ENCODE data around the gene LIPK. TPM values are rescaled to one million over a fixed set of nuclear protein-coding genes. Genes with fewer than 3 reads are reported as not detected.

The LIPK gene
- total RNA-seq, 1 experiment from 2014 or later: not detected

DNA sequence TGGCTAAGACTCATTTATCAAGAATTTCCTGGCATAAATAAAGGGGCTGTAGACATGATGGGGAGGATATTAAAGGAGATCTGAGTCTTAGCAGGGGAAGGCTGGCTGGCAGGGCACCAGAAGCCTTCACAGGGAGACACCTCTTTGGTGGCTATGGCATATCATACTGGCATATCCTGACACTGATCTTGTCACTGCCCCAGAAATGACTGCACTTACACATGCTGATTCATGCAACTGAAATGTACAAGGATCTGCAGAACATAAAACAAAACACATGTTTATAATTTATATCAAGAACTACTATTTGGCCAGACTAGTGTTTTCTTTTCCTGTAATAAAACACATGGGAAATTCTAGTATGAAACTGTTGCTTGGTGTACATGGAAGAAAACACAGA is 48.2 kb downstream of the LIPK start:
- CTCF ChIA-PET: no interaction called here
- Histone ChIP-seq H3K4me1 (ENCODE audit: insufficient read depth, low read length) (0 out of 2 replicates have a peak, but pooled peaks cover 6% of the 10 kb centered on the region), H3K4me2 (ENCODE audit: low read length) (no peak overlapping the region), H2AFZ (ENCODE audit: low read length) (no peak overlapping the region), H3K79me2 (ENCODE audit: low read length) (no peaks in the 10 kb centered on the region), H3K4me3 (ENCODE audit: low read length) (no peak overlapping the region), H3K27me3 (ENCODE audit: low read length) (no peaks in the 10 kb centered on the region), H3K9me2 (replicated peaks; ENCODE audit: low read length) (no peaks in the 10 kb centered on the region), H3F3A (ENCODE audit: low read length, unreplicated experiment) (no peaks in the 10 kb centered on the region), H4K20me1 (ENCODE audit: low read length) (no peaks in the 10 kb centered on the region), H3K9me3 (ENCODE audit: low read length) (no peaks in the 10 kb centered on the region), H3K27ac (ENCODE audit: low read length) (no peak overlapping the region), H3K9ac (ENCODE audit: low read length) (no peak overlapping the region), H3K36me3 (ENCODE audit: low read depth, low read length) (no peaks in the 10 kb centered on the region)
- POLR2A ChIA-PET (ENCODE audit: unreplicated experiment): no interaction called here
- no TSS peak for BruUV-seq (replicated peaks)
- ATAC-seq: no peak
- DNase-seq: peak; percentile 12
- intact Hi-C loops (cut with micrococcal nuclease): no loop called here
- TF ChIP-seq EZH2phosphoT487 (IDR thresholded peaks at IDR 0.05; ENCODE audit: borderline replicate concordance, low read length): no peak

DNA sequence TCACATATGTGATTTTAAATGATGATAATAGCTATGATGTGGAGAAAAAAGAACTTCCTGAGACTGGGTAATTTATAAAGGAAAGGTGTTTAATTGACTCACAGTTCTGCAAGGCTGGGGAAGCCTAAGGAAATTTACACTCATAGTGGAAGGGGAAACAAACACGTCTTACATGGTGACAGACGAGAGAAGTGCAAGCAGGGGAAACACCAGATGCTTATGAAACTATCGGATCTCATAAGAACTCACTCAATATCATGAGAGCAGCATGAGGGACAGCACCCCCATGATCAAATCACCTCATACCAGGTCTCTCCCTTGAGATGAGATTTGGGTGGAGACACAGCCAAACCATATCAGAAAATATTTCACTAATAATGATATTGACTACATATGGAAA is 49.7 kb downstream of the LIPK start:
- Histone ChIP-seq H3K4me3 (ENCODE audit: low read length) (no peak overlapping the region), H3K79me2 (ENCODE audit: low read length) (no peaks in the 10 kb centered on the region), H3K9me3 (ENCODE audit: low read length) (no peaks in the 10 kb centered on the region), H3K4me2 (ENCODE audit: low read length) (no peak overlapping the region), H3F3A (ENCODE audit: low read length, unreplicated experiment) (no peaks in the 10 kb centered on the region), H4K20me1 (ENCODE audit: low read length) (no peaks in the 10 kb centered on the region), H3K27me3 (ENCODE audit: low read length) (no peaks in the 10 kb centered on the region), H3K9ac (ENCODE audit: low read length) (no peak overlapping the region), H3K9me2 (replicated peaks; ENCODE audit: low read length) (no peaks in the 10 kb centered on the region), H3K4me1 (ENCODE audit: insufficient read depth, low read length) (0 out of 2 replicates have a peak, but pooled peaks cover 6% of the 10 kb centered on the region), H3K36me3 (ENCODE audit: low read depth, low read length) (no peaks in the 10 kb centered on the region), H2AFZ (ENCODE audit: low read length) (no peak overlapping the region), H3K27ac (ENCODE audit: low read length) (no peak overlapping the region)
- TF ChIP-seq EZH2 (IDR thresholded peaks at IDR 0.05; ENCODE audit: low read length, unreplicated experiment) (no peak), EZH2phosphoT487 (IDR thresholded peaks at IDR 0.05; ENCODE audit: borderline replicate concordance, low read length) (no peak)
- TF ChIP-seq, protein P1, sequence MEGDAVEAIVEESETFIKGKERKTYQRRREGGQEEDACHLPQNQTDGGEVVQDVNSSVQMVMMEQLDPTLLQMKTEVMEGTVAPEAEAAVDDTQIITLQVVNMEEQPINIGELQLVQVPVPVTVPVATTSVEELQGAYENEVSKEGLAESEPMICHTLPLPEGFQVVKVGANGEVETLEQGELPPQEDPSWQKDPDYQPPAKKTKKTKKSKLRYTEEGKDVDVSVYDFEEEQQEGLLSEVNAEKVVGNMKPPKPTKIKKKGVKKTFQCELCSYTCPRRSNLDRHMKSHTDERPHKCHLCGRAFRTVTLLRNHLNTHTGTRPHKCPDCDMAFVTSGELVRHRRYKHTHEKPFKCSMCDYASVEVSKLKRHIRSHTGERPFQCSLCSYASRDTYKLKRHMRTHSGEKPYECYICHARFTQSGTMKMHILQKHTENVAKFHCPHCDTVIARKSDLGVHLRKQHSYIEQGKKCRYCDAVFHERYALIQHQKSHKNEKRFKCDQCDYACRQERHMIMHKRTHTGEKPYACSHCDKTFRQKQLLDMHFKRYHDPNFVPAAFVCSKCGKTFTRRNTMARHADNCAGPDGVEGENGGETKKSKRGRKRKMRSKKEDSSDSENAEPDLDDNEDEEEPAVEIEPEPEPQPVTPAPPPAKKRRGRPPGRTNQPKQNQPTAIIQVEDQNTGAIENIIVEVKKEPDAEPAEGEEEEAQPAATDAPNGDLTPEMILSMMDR (conservative IDR thresholded peaks at IDR 0.05; ENCODE audit: low read depth, low read length): no peak
- intact Hi-C loops (cut with micrococcal nuclease): no loop called here
- no peak for ATAC-seq
- no TSS peak for BruUV-seq (replicated peaks)
- ChIA-PET POLR2A (ENCODE audit: unreplicated experiment) (no interaction called here), CTCF (no interaction called here)
- no peak for DNase-seq

DNA sequence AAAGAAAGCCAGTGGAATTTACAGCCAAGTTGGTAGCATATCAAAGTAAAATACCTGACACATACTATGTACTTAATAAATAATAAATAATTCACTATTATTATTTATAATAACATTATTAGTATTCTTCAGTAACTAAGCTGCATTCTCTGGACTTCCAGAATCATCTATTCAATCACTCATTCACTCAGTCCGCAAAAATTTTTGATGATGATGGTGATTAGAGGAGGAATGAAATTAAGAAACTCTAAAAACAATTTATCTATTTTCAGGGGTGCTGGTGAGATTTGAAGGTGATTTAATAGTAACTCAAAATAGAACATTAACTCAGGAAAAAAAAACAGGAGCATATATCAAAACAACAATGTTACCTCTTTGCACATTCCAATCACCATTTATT is 50.6 kb downstream of the LIPK start:
- 0 out of 2 replicates have a peak, but pooled peaks cover 6% of the 10 kb centered on the region for H3K4me1 ChIP-seq (ENCODE audit: insufficient read depth, low read length)
- no peak overlapping the region for H2AFZ ChIP-seq (ENCODE audit: low read length)
- no peaks in the 10 kb centered on the region for H3K36me3 ChIP-seq (ENCODE audit: low read depth, low read length)
- H3K27me3 ChIP-seq (ENCODE audit: low read length): no peaks in the 10 kb centered on the region
- no peak overlapping the region for H3K9ac ChIP-seq (ENCODE audit: low read length)
- H3K27ac ChIP-seq (ENCODE audit: low read length): no peak overlapping the region
- ChIA-PET POLR2A (ENCODE audit: unreplicated experiment) (no interaction called here), CTCF (no interaction called here)
- ATAC-seq (no peak), DNase-seq (no peak)
- no peaks in the 10 kb centered on the region for H3F3A ChIP-seq (ENCODE audit: low read length, unreplicated experiment)
- H3K79me2 ChIP-seq (ENCODE audit: low read length): no peaks in the 10 kb centered on the region
- no peaks in the 10 kb centered on the region for H3K9me3 ChIP-seq (ENCODE audit: low read length)
- intact Hi-C loops (cut with micrococcal nuclease): no loop called here
- no peak overlapping the region for H3K4me3 ChIP-seq (ENCODE audit: low read length)
- no peaks in the 10 kb centered on the region for H4K20me1 ChIP-seq (ENCODE audit: low read length)
- no TSS peak for BruUV-seq (replicated peaks)
- H3K9me2 ChIP-seq (replicated peaks; ENCODE audit: low read length): no peaks in the 10 kb centered on the region
- no peak for TF ChIP-seq EZH2 (IDR thresholded peaks at IDR 0.05; ENCODE audit: low read length, unreplicated experiment)
- no peak for TF ChIP-seq EZH2phosphoT487 (IDR thresholded peaks at IDR 0.05; ENCODE audit: borderline replicate concordance, low read length)
- TF ChIP-seq, protein P1 (conservative IDR thresholded peaks at IDR 0.05; ENCODE audit: low read depth, low read length): no peak
- H3K4me2 ChIP-seq (ENCODE audit: low read length): no peak overlapping the region
